Measurements from ENCODE around the gene CTRB1. TPM values are rescaled to one million over a fixed set of nuclear protein-coding genes. Genes with fewer than 3 reads are reported as not detected.

CTRB1 gene
- total RNA-seq, 1 experiment from 2014 or later = not detected

GRCh38 chr16:75195811-75196790 is 22.7 kb upstream of the CTRB1 start:
- no peak for TF ChIP-seq CTCF (IDR thresholded peaks at IDR 0.05; ENCODE audit: insufficient read depth in 1 of 2, low read depth in 1 of 2, low read length in 1 of 2, severe bottlenecking in 1 of 2, unreplicated experiment in 1 of 2)
- CTCF ChIA-PET = interaction anchor here (0.6 kb wide), 1 partner anchor 908 kb away, joined by 3 read pairs; no protein-coding TSS in a partner anchor
- intact Hi-C loops (cut with micrococcal nuclease; ENCODE audit: unreplicated experiment) = loop anchor here (5.0 kb wide), 2 partner anchors 36 to 451 kb away; partner anchors contain the start of genes KARS1 and TERF2IP
- POLR2A ChIA-PET = interaction anchor here (1.1 kb wide), 1 partner anchor 70 kb away, joined by 4 read pairs; no protein-coding TSS in a partner anchor
- Mint-ChIP-seq H3K4me1 (ENCODE audit: low read depth, unreplicated experiment) (peaks cover 18% of the 10 kb centered on the region), H3K36me3 (ENCODE audit: insufficient read depth, unreplicated experiment) (no peaks in the 10 kb centered on the region), H3K9me3 (ENCODE audit: unreplicated experiment) (no peaks in the 10 kb centered on the region), H3K27me3 (ENCODE audit: insufficient read depth, unreplicated experiment) (peaks cover 1% of the 10 kb centered on the region), H3K27ac (ENCODE audit: unreplicated experiment) (no peak overlapping the region), H3K4me3 (ENCODE audit: unreplicated experiment) (no peak overlapping the region)
- Histone ChIP-seq H3K4me3 (ENCODE audit: low read depth, low read length) (no peak overlapping the region), H3K36me3 (ENCODE audit: control insufficient read depth, insufficient read depth, low read length) (no peaks in the 10 kb centered on the region), H3K27me3 (replicated peaks; ENCODE audit: control insufficient read depth, insufficient read depth, low read length) (no peaks in the 10 kb centered on the region), H3K9me3 (no peaks in the 10 kb centered on the region), H3K4me1 (no peaks in the 10 kb centered on the region)
- BruUV-seq (replicated peaks) = no TSS peak
- peak in 1 of 2 experiments; percentile 26 for DNase-seq

DNA sequence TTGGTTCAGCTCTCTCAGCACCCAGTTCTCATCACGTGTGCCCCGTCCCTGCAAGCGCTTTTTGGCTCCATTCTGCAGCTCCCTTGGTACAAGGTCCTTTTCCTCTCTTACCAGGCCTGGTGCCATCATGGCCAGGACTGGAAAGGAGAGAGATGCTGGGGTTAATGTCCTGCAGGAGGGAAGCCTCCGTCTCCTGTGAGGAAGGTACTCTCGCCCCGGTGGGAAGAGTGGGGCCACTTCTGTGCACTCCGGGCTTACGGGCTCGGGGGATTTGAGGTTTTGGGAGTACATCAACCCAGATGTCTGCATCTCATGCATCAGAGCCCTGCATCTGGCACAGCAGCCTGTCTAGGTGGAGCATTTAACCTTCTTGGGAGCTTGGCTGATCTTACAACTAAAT is 22.0 kb upstream of the CTRB1 start:
- H3K27ac Mint-ChIP-seq (ENCODE audit: unreplicated experiment) = no peak overlapping the region
- no peak for TF ChIP-seq CTCF (IDR thresholded peaks at IDR 0.05; ENCODE audit: insufficient read depth in 1 of 2, low read depth in 1 of 2, low read length in 1 of 2, severe bottlenecking in 1 of 2, unreplicated experiment in 1 of 2)
- H3K4me1 Mint-ChIP-seq (ENCODE audit: low read depth, unreplicated experiment) = peaks cover 18% of the 10 kb centered on the region
- ChIA-PET CTCF (interaction anchor here (1.0 kb wide), 1 partner anchor 189 kb away, joined by 3 read pairs; no protein-coding TSS in a partner anchor), POLR2A (interaction anchor here (1.1 kb wide), 1 partner anchor 69 kb away, joined by 4 read pairs; no protein-coding TSS in a partner anchor)
- intact Hi-C loops (cut with micrococcal nuclease; ENCODE audit: unreplicated experiment) = loop anchor here (5.0 kb wide), 2 partner anchors 35 to 450 kb away; partner anchors contain the start of genes KARS1 and TERF2IP
- no peak overlapping the region for H3K4me3 Mint-ChIP-seq (ENCODE audit: unreplicated experiment)
- Histone ChIP-seq H3K27me3 (replicated peaks; ENCODE audit: control insufficient read depth, insufficient read depth, low read length) (no peaks in the 10 kb centered on the region), H3K4me3 (ENCODE audit: low read depth, low read length) (no peak overlapping the region), H3K36me3 (ENCODE audit: control insufficient read depth, insufficient read depth, low read length) (no peaks in the 10 kb centered on the region), H3K4me1 (no peaks in the 10 kb centered on the region), H3K9me3 (no peaks in the 10 kb centered on the region)
- peaks cover 3% of the 10 kb centered on the region for H3K27me3 Mint-ChIP-seq (ENCODE audit: insufficient read depth, unreplicated experiment)
- no peaks in the 10 kb centered on the region for H3K9me3 Mint-ChIP-seq (ENCODE audit: unreplicated experiment)
- DNase-seq = peak in 1 of 2 experiments; percentile 16
- no TSS peak for BruUV-seq (replicated peaks)
- H3K36me3 Mint-ChIP-seq (ENCODE audit: insufficient read depth, unreplicated experiment) = no peaks in the 10 kb centered on the region

- Histone ChIP-seq H3K4me1 (no peaks in the 10 kb centered on the region), H3K27me3 (replicated peaks; ENCODE audit: control insufficient read depth, insufficient read depth, low read length) (no peaks in the 10 kb centered on the region), H3K36me3 (ENCODE audit: control insufficient read depth, insufficient read depth, low read length) (no peaks in the 10 kb centered on the region), H3K9me3 (no peaks in the 10 kb centered on the region), H3K4me3 (ENCODE audit: low read depth, low read length) (no peak overlapping the region)
- H3K36me3 Mint-ChIP-seq (ENCODE audit: insufficient read depth, unreplicated experiment) = no peaks in the 10 kb centered on the region
- intact Hi-C loops (cut with micrococcal nuclease; ENCODE audit: unreplicated experiment) = loop anchor here (2.0 to 5.0 kb wide), 3 partner anchors 35 to 567 kb away; partner anchors contain the start of genes KARS1 and TERF2IP
- CTCF ChIA-PET = interaction anchor here (0.5 to 1.0 kb wide), 4 partner anchors 14 to 202 kb away, joined by 3 to 5 read pairs (median 3); no protein-coding TSS in a partner anchor
- no peaks in the 10 kb centered on the region for H3K9me3 Mint-ChIP-seq (ENCODE audit: unreplicated experiment)
- POLR2A ChIA-PET = interaction anchor here (1.1 kb wide), 1 partner anchor 68 kb away, joined by 4 read pairs; no protein-coding TSS in a partner anchor
- TF ChIP-seq CTCF (IDR thresholded peaks at IDR 0.05; ENCODE audit: insufficient read depth in 1 of 2, low read depth in 1 of 2, low read length in 1 of 2, severe bottlenecking in 1 of 2, unreplicated experiment in 1 of 2) = no peak
- H3K27me3 Mint-ChIP-seq (ENCODE audit: insufficient read depth, unreplicated experiment) = peaks cover 3% of the 10 kb centered on the region
- peak in 1 of 2 experiments; percentile 32 for DNase-seq
- peak overlapping the region; percentile 58 for H3K4me3 Mint-ChIP-seq (ENCODE audit: unreplicated experiment)
- no peak overlapping the region for H3K27ac Mint-ChIP-seq (ENCODE audit: unreplicated experiment)
- no TSS peak for BruUV-seq (replicated peaks)
- peaks cover 15% of the 10 kb centered on the region for H3K4me1 Mint-ChIP-seq (ENCODE audit: low read depth, unreplicated experiment)
Observed at GRCh38 chr16:75197522-75198134, 21.2 kb upstream of the CTRB1 start.
